H9 (cell line): Measurements from ENCODE around the gene IP6K3. TPM values are rescaled to one million over a fixed set of nuclear protein-coding genes. Genes with fewer than 3 reads are reported as not detected.

Experiments used
- DNase-seq: peaks from one replicate; pipeline ENCODE4 v3.0.0-alpha.2; 2017
- H2AFZ ChIP-seq: one replicate; pipeline ENCODE4 v1.6.1; 2013; ENCODE audit warnings: mild to moderate bottlenecking, low read length, control low read depth, moderate library complexity
- H2AK5ac ChIP-seq: 2 replicates; pipeline ENCODE4 v1.6.1; 2013; ENCODE audit warnings: low read length, control low read depth, mixed read lengths; ENCODE audit not compliant: insufficient read length
- H2BK120ac ChIP-seq: one replicate; pipeline ENCODE4 v1.6.1; 2013; ENCODE audit warnings: low read depth, mild to moderate bottlenecking, low read length, control low read depth, inconsistent platforms; ENCODE audit not compliant: poor library complexity, severe bottlenecking
- H2BK12ac ChIP-seq: 2 replicates; pipeline ENCODE4 v1.6.1; 2013; ENCODE audit warnings: low read length, control low read depth, mixed read lengths, low read depth; ENCODE audit not compliant: insufficient read length
- H2BK15ac ChIP-seq: 2 replicates; pipeline ENCODE4 v1.6.1; 2013; ENCODE audit warnings: low read depth, low read length, control low read depth
- H2BK20ac ChIP-seq: one replicate; pipeline ENCODE4 v1.6.1; 2013; ENCODE audit warnings: low read depth, mild to moderate bottlenecking, low read length, control low read depth, inconsistent platforms; ENCODE audit not compliant: poor library complexity, severe bottlenecking
- H2BK5ac ChIP-seq: 2 replicates; pipeline ENCODE4 v1.6.1; 2013; ENCODE audit warnings: low read length, control low read depth, mixed read lengths; ENCODE audit not compliant: insufficient read length
- H3K14ac ChIP-seq: 2 replicates; pipeline ENCODE4 v1.6.1; 2013; ENCODE audit warnings: low read length, control low read depth; ENCODE audit not compliant: insufficient read depth
- H3K18ac ChIP-seq: 2 replicates; pipeline ENCODE4 v1.6.1; 2013; ENCODE audit warnings: low read depth, mild to moderate bottlenecking, mixed read lengths, low read length, control low read depth; ENCODE audit not compliant: insufficient read length
- H3K23ac ChIP-seq: 2 replicates; pipeline ENCODE4 v1.6.1; 2013; ENCODE audit warnings: low read length, control low read depth, mixed read lengths, low read depth; ENCODE audit not compliant: insufficient read length
- H3K23me2 ChIP-seq: 2 replicates; pipeline ENCODE4 v1.6.1; 2013; ENCODE audit warnings: low read depth, mild to moderate bottlenecking, mixed read lengths, low read length, control low read depth; ENCODE audit not compliant: insufficient read length, poor library complexity, severe bottlenecking
- H3K27ac ChIP-seq: 2 replicates; pipeline ENCODE4 v1.5.1; 2013; ENCODE audit warnings: low read length, control low read depth, mixed read lengths, low read depth; ENCODE audit not compliant: insufficient read length
- H3K27me3 ChIP-seq: 2 replicates; pipeline ENCODE4 v1.6.1; 2013; ENCODE audit warnings: low read length, control low read depth, inconsistent platforms; ENCODE audit not compliant: insufficient read depth
- H3K4ac ChIP-seq: 2 replicates; pipeline ENCODE4 v1.6.1; 2013; ENCODE audit warnings: low read depth, mild to moderate bottlenecking, control low read depth, inconsistent platforms, low read length, moderate library complexity
- H3K4me1 ChIP-seq: 2 replicates; pipeline ENCODE4 v1.6.1; 2013; ENCODE audit warnings: low read length, control low read depth, inconsistent platforms; ENCODE audit not compliant: insufficient read depth
- H3K4me2 ChIP-seq: 2 replicates; pipeline ENCODE4 v1.6.1; 2013; ENCODE audit warnings: low read length, control low read depth, mixed read lengths; ENCODE audit not compliant: insufficient read length, insufficient read depth
- H3K56ac ChIP-seq: 2 replicates; pipeline ENCODE4 v1.6.1; 2013; ENCODE audit warnings: low read depth, mild to moderate bottlenecking, mixed read lengths, low read length, control low read depth; ENCODE audit not compliant: insufficient read length
- H3K79me1 ChIP-seq: 2 replicates; pipeline ENCODE4 v1.6.1; 2013; ENCODE audit warnings: low read depth, mild to moderate bottlenecking, moderate library complexity, low read length, control low read depth, inconsistent platforms; ENCODE audit not compliant: insufficient read depth, poor library complexity, severe bottlenecking
- H3K79me2 ChIP-seq: 2 replicates; pipeline ENCODE4 v1.6.1; 2013; ENCODE audit warnings: low read length, control low read depth, inconsistent platforms; ENCODE audit not compliant: insufficient read depth
- H3K9ac ChIP-seq: 2 replicates; pipeline ENCODE4 v1.6.1; 2013; ENCODE audit warnings: low read length, control low read depth, mixed read lengths; ENCODE audit not compliant: insufficient read length; ENCODE audit errors: extremely low read depth
- H3K9me3 ChIP-seq: one replicate; pipeline ENCODE4 v1.6.1; 2013; ENCODE audit warnings: low read depth, low read length, inconsistent platforms; ENCODE audit not compliant: control insufficient read depth
- H3T11ph ChIP-seq: one replicate; pipeline ENCODE4 v1.6.1; 2013; ENCODE audit warnings: mild to moderate bottlenecking, low read length, control low read depth, inconsistent platforms
- H4K20me1 ChIP-seq: one replicate; pipeline ENCODE4 v1.6.1; 2013; ENCODE audit not compliant: control insufficient read depth, insufficient read length, insufficient read depth
- H4K5ac ChIP-seq: 2 replicates; pipeline ENCODE4 v1.6.1; 2013; ENCODE audit warnings: low read depth, mild to moderate bottlenecking, mixed read lengths, low read length, control low read depth; ENCODE audit not compliant: insufficient read length
- H4K8ac ChIP-seq: replicated peaks from 2 replicates; pipeline ENCODE4 v1.6.1; 2013; ENCODE audit warnings: low read length, control low read depth, mixed read lengths, low read depth; ENCODE audit not compliant: insufficient read length
- H4K91ac ChIP-seq: 2 replicates; pipeline ENCODE4 v1.6.1; 2013; ENCODE audit warnings: low read depth, mild to moderate bottlenecking, moderate library complexity, mixed read lengths, low read length, control low read depth; ENCODE audit not compliant: insufficient read length
- H3K27ac Mint-ChIP-seq, 3 experiments: 2 replicates in 2 of 3; 3 replicates in 1 of 3; pipeline ENCODE4 v1.8.0; 2020 to 2021; ENCODE audit warnings: mixed read lengths in 3 of 3, mild to moderate bottlenecking in 1 of 3, moderate library complexity in 1 of 3
- H3K27me3 Mint-ChIP-seq: 2 replicates; pipeline ENCODE4 v1.8.0; 2021; ENCODE audit warnings: low read depth, mild to moderate bottlenecking, moderate library complexity, mixed read lengths
- H3K36me3 Mint-ChIP-seq, 3 experiments: 2 replicates in 2 of 3; 3 replicates in 1 of 3; pipeline ENCODE4 v1.8.0; 2020 to 2021; ENCODE audit warnings: low read depth in 3 of 3, mixed read lengths in 3 of 3; ENCODE audit not compliant: insufficient read depth in 1 of 3
- H3K4me1 Mint-ChIP-seq, 2 experiments: 2 replicates each; pipeline ENCODE4 v1.8.0; 2020; ENCODE audit warnings: mixed read lengths in 2 of 2
- H3K4me3 Mint-ChIP-seq, 2 experiments: 2 replicates in 1 of 2; 3 replicates in 1 of 2; pipeline ENCODE4 v1.8.0; 2020 to 2021; ENCODE audit warnings: mild to moderate bottlenecking in 2 of 2, mixed read lengths in 2 of 2, moderate library complexity in 1 of 2
- H3K9me3 Mint-ChIP-seq, 2 experiments: 2 replicates in 1 of 2; 3 replicates in 1 of 2; pipeline ENCODE4 v1.8.0; 2020; ENCODE audit warnings: mild to moderate bottlenecking in 2 of 2, mixed read lengths in 2 of 2, moderate library complexity in 1 of 2
- CTCF ChIP-seq: fragments of 200-600 bp; sonication (generic); conservative IDR thresholded peaks from 3 replicates; pipeline ENCODE4 v1.8.0; 2021; ENCODE audit warnings: antibody characterized with exemption, mild to moderate bottlenecking
- WGBS: extraction: QIAGEN DNeasy Blood & Tissue Kit; methylation state at CpG from one replicate; pipeline ENCODE4 v1.1.7; 2013; ENCODE audit warnings: missing lambda C conversion rate, low lambda C conversion rate, mixed read lengths; ENCODE audit not compliant: insufficient read length; ENCODE audit errors: extremely low coverage; 5-methylcytosine and 5-hydroxymethylcytosine counted together
- total RNA-seq: library from RNA; stranded (reverse); gene quantifications from 2 replicates; pipeline ENCODE4 v1.2.1, GENCODE V29; 2021

The IP6K3 gene
- total RNA-seq, 1 experiment from 2014 or later: 0.46 TPM

- H4K8ac ChIP-seq: no peak overlapping the region
- no CpG with 5 or more reads among the region's 11 CpGs for WGBS
- H2BK15ac ChIP-seq: no peak overlapping the region
- H2AK5ac ChIP-seq: no peak overlapping the region
- H3K27ac Mint-ChIP-seq: peak overlapping the region in 1 of 3 experiments; percentile 44; a peak in 1 of 7 replicates
- H2BK12ac ChIP-seq: no peak overlapping the region
- H3T11ph ChIP-seq: no peak overlapping the region
- no peak overlapping the region for H2BK20ac ChIP-seq
- no peak overlapping the region for H3K9ac ChIP-seq
- no peaks in the 10 kb centered on the region for H3K79me2 ChIP-seq
- no peak overlapping the region for H4K91ac ChIP-seq
- peaks cover 0 to 3% of the 10 kb centered on the region in 2 experiments; a peak in 2 of 5 replicates for H3K9me3 Mint-ChIP-seq
- H3K4me1 Mint-ChIP-seq: peaks cover 33 to 37% of the 10 kb centered on the region in 2 experiments
- H3K23ac ChIP-seq: no peak overlapping the region
- no peak overlapping the region for H3K14ac ChIP-seq
- no peak overlapping the region for H2BK120ac ChIP-seq
- H3K27me3 ChIP-seq: no peaks in the 10 kb centered on the region
- no peak overlapping the region for H2AFZ ChIP-seq
- H3K4me3 Mint-ChIP-seq: no peak overlapping the region
- no peak overlapping the region for H3K4me2 ChIP-seq
- H3K27ac ChIP-seq: no peak overlapping the region
- peaks cover 10% of the 10 kb centered on the region for H3K4me1 ChIP-seq
- no peak for TF ChIP-seq CTCF
- H4K20me1 ChIP-seq: no peaks in the 10 kb centered on the region
- peaks cover 10% of the 10 kb centered on the region for H3K27me3 Mint-ChIP-seq
- no peak overlapping the region for H3K4ac ChIP-seq
- H3K23me2 ChIP-seq: no peaks in the 10 kb centered on the region
- no peaks in the 10 kb centered on the region for H3K79me1 ChIP-seq
- H4K5ac ChIP-seq: no peak overlapping the region
- H3K56ac ChIP-seq: no peak overlapping the region
- no peaks in the 10 kb centered on the region for H3K9me3 ChIP-seq
- peaks cover 0 to 3% (median 3%) of the 10 kb centered on the region in 3 experiments; a peak in 4 of 7 replicates for H3K36me3 Mint-ChIP-seq
- H3K18ac ChIP-seq: no peak overlapping the region
- no peak for DNase-seq
- H2BK5ac ChIP-seq: no peak overlapping the region
Observed at GRCh38 chr6:33766921-33767907, 20.5 kb upstream of the IP6K3 start.
